DOHH2 (cell line): ENCODE data around the gene COG4.
"Not testable (repeated sequence)": the region's sequence is repeated elsewhere in the genome, so short reads cannot be mapped to it uniquely, and the experiment has no call there.

Source experiments
- H3F3A ChIP-seq: fragments of 200-600 bp; sonication (generic), shearing (Covaris generic); 2 replicates; pipeline ENCODE4 v1.6.0; 2016; ENCODE audit warnings: antibody characterized with exemption, mild to moderate bottlenecking; ENCODE audit not compliant: control insufficient read depth, insufficient read depth
- H3K27ac ChIP-seq: fragments of 200-600 bp; sonication (generic); 2 replicates; pipeline ENCODE4 v1.5.1; 2014; ENCODE audit warnings: low read depth, mild to moderate bottlenecking, low read length, moderate library complexity
- H3K27me3 ChIP-seq: fragments of 200-600 bp; sonication (generic); 2 replicates; pipeline ENCODE4 v1.6.1; 2014; ENCODE audit warnings: mild to moderate bottlenecking, low read length, mixed read lengths; ENCODE audit not compliant: control insufficient read depth
- H3K36me3 ChIP-seq: fragments of 200-600 bp; sonication (generic); 2 replicates; pipeline ENCODE4 v1.6.1; 2014; ENCODE audit warnings: mild to moderate bottlenecking, low read length, moderate library complexity, mixed read lengths; ENCODE audit not compliant: control insufficient read depth
- H3K4me1 ChIP-seq: fragments of 200-600 bp; sonication (generic); 2 replicates; pipeline ENCODE4 v1.6.1; 2014; ENCODE audit warnings: mild to moderate bottlenecking, low read length, mixed read lengths; ENCODE audit not compliant: control insufficient read depth
- H3K4me2 ChIP-seq: fragments of 200-600 bp; sonication (generic); 2 replicates; pipeline ENCODE4 v1.6.0; 2014; ENCODE audit warnings: mild to moderate bottlenecking, low read length, moderate library complexity
- H3K4me3 ChIP-seq: fragments of 200-600 bp; sonication (generic); 2 replicates; pipeline ENCODE4 v1.5.1; 2014; ENCODE audit warnings: mild to moderate bottlenecking, low read length, mixed read lengths
- H3K79me2 ChIP-seq: fragments of 200-600 bp; sonication (generic); 2 replicates; pipeline ENCODE4 v1.6.1; 2014; ENCODE audit warnings: mild to moderate bottlenecking, low read length, mixed read lengths; ENCODE audit not compliant: control insufficient read depth
- H3K9me2 ChIP-seq: fragments of 200-600 bp; sonication (generic); replicated peaks from 2 replicates; pipeline ENCODE4 v1.6.1; 2014; ENCODE audit warnings: mild to moderate bottlenecking, low read length, mixed read lengths; ENCODE audit not compliant: control insufficient read depth
- H3K9me3 ChIP-seq: fragments of 200-600 bp; sonication (generic); 2 replicates; pipeline ENCODE4 v1.6.1; 2014; ENCODE audit warnings: antibody characterized with exemption, low read length, mixed read lengths; ENCODE audit not compliant: control insufficient read depth, insufficient read depth
- H4K20me1 ChIP-seq: fragments of 200-600 bp; sonication (generic); 2 replicates; pipeline ENCODE4 v1.6.0; 2014; ENCODE audit warnings: low read depth, mild to moderate bottlenecking, antibody characterized with exemption, low read length, moderate library complexity; ENCODE audit not compliant: control insufficient read depth, insufficient read depth
- CTCF ChIP-seq: fragments of 200-600 bp; sonication (generic); IDR thresholded peaks from one replicate; pipeline ENCODE4 v1.5.1; 2014; ENCODE audit warnings: antibody characterized with exemption, mild to moderate bottlenecking, low read depth, low read length; ENCODE audit not compliant: poor library complexity, severe bottlenecking
- EZH2phosphoT487 ChIP-seq: fragments of 200-600 bp; sonication (generic); IDR thresholded peaks from 2 replicates; pipeline ENCODE4 v1.6.1; 2017; ENCODE audit warnings: borderline replicate concordance, mild to moderate bottlenecking, antibody characterized with exemption, low read length, moderate library complexity, mixed read lengths

The COG4 gene

GRCh38 chr16:70529051-70529777 lies 5.9 kb upstream of the COG4 start:
- Histone ChIP-seq H3K4me3 (peak overlapping the region; percentile 2; the same call in 1 of the 2 replicates), H3K9me2 (no peaks in the 10 kb centered on the region), H3K4me1 (peaks cover 36% of the 10 kb centered on the region), H4K20me1 (peaks cover 54% of the 10 kb centered on the region), H3K36me3 (peaks cover 100% of the 10 kb centered on the region), H3K27ac (no peak overlapping the region), H3K9me3 (no peaks in the 10 kb centered on the region), H3K27me3 (no peaks in the 10 kb centered on the region), H3F3A (peaks cover 32% of the 10 kb centered on the region), H3K4me2 (peak overlapping the region; percentile 35), H3K79me2 (peaks cover 100% of the 10 kb centered on the region)
- TF ChIP-seq EZH2phosphoT487, result no peak
- TF ChIP-seq CTCF, result peak; percentile 73

GRCh38 chr16:70527315-70527996 lies 4.1 kb upstream of the COG4 start:
- H3K79me2 ChIP-seq, result peaks cover 97% of the 10 kb centered on the region
- H3K4me3 ChIP-seq, result peak overlapping the region; percentile 78
- no peak overlapping the region for H3K27ac ChIP-seq
- no peaks in the 10 kb centered on the region for H3K27me3 ChIP-seq
- peaks cover 44% of the 10 kb centered on the region for H4K20me1 ChIP-seq
- H3F3A ChIP-seq, result peaks cover 26% of the 10 kb centered on the region
- H3K9me3 ChIP-seq, result no peaks in the 10 kb centered on the region
- peaks cover 93% of the 10 kb centered on the region for H3K36me3 ChIP-seq
- peaks cover 37% of the 10 kb centered on the region for H3K4me1 ChIP-seq
- TF ChIP-seq EZH2phosphoT487, result no peak
- no peak for TF ChIP-seq CTCF
- H3K9me2 ChIP-seq, result no peaks in the 10 kb centered on the region
- peak overlapping the region; percentile 94 for H3K4me2 ChIP-seq

DNA sequence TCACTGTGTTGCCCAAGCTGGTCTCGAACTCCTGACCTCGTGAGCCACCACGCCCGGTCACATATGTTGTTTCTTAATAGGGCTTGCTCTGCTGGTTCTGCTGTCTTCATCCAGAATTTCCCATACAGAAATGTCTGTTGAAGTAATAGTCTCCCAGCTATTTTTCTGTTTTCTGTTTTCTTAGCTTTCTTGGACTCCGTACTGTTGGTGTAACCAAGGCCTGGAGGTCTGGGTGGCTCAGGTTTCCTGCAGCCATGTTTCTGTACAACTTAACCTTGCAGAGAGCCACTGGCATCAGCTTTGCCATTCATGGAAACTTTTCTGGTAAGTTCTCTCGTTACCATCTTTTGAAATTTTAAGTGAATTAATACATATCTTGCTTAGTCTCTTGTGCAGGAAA lies 3.0 kb upstream of the COG4 start:
- H3K79me2 ChIP-seq, result peaks cover 97% of the 10 kb centered on the region
- H3K4me3 ChIP-seq, result peak overlapping the region; percentile 78
- peak overlapping the region; percentile 94 for H3K4me2 ChIP-seq
- peaks cover 82% of the 10 kb centered on the region for H3K36me3 ChIP-seq
- H3K9me3 ChIP-seq, result no peaks in the 10 kb centered on the region
- H3K27me3 ChIP-seq, result no peaks in the 10 kb centered on the region
- H3K27ac ChIP-seq, result no peak overlapping the region
- H3F3A ChIP-seq, result peaks cover 29% of the 10 kb centered on the region
- no peaks in the 10 kb centered on the region for H3K9me2 ChIP-seq
- H3K4me1 ChIP-seq, result peaks cover 47% of the 10 kb centered on the region
- no peak for TF ChIP-seq CTCF
- no peak for TF ChIP-seq EZH2phosphoT487
- peaks cover 38% of the 10 kb centered on the region for H4K20me1 ChIP-seq

DNA sequence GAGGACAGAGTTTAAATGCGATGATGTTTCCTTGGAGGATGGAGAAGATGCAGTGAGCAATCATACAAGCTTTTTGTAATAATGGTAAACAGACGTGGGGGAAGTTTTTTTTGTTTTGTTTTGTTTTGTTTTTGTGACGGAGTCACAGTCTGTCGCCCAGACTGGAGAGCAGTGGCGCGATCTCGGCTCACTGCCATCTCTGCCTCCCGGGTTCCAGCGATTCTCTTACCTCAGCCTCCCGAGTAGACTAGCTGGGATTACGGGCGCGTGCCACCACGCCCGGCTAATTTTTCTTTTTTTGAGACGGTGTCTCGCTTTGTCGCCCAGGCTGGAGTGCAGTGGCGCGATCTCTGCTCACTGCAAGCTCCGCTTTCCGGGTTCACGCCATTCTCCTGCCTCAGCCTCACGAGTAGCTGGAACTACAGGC lies 1.1 kb upstream of the COG4 start:
- Histone ChIP-seq H3F3A (peaks cover 24% of the 10 kb centered on the region), H3K4me1 (peaks cover 59% of the 10 kb centered on the region)

More for the DNA sequence above, 1.1 kb upstream of the COG4 start:
- not testable (repeated sequence) for H3K9me2 ChIP-seq, H3K27me3 ChIP-seq, H3K9me3 ChIP-seq
- peak overlapping the region; percentile 78 for H3K4me3 ChIP-seq
- peaks cover 68% of the 10 kb centered on the region for H3K36me3 ChIP-seq
- H3K79me2 ChIP-seq, result peaks cover 88% of the 10 kb centered on the region
- peak overlapping the region; percentile 91 for H3K27ac ChIP-seq
- peaks cover 26% of the 10 kb centered on the region; the same call in 1 of the 2 replicates for H4K20me1 ChIP-seq
- H3K4me2 ChIP-seq, result peak overlapping the region; percentile 94
